GM15510 (cell line): Measurements from ENCODE around the gene SH3PXD2A.

Source experiments
- POLR2A ChIP-seq: IDR thresholded peaks from 3 replicates; pipeline ENCODE4 v1.6.1; 2011; ENCODE audit warnings: borderline replicate concordance; ENCODE audit not compliant: insufficient read length; ENCODE audit errors: extremely low read depth

SH3PXD2A gene

DNA sequence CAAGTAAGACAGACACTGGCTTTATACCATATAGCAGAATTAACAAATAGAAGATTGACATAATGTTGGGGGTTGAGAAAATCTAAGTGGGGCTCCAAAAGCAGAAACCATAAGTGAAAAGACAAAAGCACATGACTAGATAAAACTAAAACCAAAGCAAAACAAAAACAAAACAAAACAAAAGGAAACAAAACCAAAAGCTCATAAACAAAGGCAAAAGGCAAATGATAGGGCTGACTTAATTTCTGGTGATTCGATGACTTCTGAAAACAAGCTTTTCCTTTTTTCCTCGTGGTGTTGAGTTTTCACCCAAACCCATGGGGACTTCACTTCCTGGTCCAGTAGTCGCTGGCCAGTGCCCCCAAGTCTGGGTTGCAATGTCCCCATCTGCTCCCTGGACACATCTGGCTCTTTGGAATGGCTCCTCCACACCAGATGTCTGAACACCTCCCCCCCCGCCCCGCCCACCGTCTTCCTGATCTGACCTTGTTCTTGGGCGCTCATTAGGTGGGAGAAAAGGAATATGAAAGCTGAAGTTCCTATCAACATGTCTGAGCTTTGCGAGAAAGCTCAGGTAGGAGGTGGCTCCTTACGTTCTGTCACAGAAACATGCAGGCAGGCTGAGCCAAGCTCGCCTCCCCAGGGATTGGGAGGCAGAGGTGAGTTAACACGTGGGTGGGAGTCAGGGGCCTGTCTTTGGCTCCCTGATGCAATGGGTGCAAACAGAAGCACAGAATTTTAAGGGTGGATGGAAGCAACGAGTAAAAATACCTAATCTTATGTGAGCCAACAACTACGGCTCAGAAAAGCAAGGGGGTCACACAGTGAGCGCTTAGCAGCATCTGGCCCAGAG is 240.8 kb downstream of the SH3PXD2A start:
- no peak for TF ChIP-seq POLR2A

DNA sequence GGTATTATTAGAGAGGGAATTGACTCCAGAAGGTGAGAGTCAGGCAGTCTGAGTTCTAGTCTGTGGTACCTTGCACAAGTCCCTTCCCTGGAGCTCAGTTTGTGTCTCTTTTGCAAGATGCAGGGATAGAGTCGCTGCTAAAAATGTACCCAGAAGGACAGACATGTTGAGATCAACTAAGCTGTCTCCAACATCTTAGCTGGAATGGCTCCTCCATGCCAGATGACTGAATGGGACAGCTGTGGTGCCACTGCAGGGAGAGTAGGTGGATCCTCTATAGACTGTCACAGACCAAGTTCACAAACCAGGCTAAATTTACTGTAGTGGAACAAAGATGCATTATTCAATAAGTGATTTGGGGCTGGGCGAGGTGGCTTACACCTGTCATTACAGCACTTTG is 241.8 kb downstream of the SH3PXD2A start:
- no peak for TF ChIP-seq POLR2A

DNA sequence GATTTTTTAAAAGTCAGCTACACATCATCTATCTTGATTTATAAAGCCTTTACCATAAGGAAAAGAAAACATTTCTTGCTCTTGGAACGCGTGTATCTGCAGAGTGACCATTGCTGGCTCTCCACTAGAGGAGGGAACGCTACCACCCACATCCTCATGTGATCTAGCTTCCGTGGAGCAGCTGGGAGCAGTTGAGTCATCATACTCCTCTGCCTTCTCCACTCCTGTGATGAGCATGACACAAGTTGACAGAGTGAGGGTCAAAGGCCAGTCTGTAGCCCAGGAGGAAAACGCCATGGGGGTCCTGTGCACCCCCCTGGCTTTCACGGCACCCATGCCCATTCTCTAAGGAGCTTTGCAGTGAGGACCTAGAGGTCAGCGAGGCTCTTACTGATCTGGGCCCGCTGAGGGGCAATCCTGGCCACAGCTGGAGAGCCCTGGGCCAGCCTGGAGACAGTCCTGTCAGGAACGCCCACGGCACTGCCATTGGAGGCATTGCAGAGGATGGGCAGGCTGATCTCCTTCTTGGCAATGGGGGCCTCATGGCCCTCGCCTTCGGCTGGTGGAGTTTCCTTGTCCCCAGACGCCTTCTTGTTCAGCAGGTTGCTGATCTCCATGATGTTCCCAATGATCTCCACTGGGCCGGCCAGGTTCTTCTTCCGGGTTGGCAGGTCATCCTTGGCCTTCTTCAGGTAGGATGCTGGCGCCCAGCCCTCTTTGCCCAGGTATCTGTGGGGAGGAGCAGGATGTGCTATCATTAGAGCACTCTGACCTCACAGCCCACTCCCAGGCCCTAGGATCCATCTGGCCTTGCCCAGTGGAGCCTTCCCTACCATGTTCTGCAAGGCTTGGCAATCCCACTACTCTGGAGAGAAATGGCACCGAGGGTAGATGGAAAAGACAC is 242.7 kb downstream of the SH3PXD2A start:
- no peak for TF ChIP-seq POLR2A

DNA sequence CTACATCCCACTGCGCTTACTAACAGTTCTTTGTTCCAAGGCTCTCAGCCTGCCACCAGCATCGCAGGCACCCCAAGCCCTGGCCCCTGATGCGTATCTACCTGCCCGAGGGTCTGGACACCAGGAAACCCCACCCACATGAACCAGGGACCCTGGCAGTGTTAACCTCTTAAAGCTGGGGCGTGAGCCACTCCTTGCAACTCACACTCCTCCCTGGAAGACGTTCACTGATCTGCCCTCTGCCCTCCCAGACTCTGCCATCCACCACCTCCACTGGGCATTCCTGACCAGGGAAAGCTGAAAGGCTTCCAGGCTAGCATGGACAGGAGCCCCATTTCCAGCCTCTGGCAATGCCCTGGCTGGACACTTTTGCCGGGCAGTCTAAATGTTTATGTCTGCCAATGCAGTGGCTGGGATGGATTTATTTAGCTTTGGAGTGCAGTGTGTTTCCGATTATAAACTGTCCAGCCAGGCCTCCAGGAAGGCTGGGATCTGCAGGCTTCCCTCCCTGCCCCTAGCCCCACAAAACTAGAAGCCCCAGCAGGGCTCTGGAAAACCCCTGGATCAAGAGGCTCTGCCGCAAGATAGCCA is 244.4 kb downstream of the SH3PXD2A start:
- no peak for TF ChIP-seq POLR2A

DNA sequence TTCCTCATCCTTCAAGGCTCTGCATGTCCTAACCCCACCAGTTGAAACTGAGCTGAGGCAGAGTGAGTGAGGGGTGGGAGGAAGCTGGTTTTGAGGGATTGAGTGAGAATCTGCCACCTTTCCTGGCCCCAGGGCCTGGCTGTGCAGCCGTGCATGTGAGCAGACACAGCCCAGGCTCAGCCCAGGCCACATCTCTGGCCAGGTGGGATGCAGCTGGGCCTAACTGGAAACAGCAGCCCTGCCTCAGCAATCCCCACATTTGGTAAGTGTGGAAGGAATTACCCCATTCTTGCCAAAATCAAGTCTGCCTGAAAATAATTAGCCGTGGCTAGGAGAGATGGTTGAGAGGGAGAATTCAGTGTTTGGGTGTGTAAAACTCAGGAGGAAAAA is 245.3 kb downstream of the SH3PXD2A start:
- TF ChIP-seq POLR2A: no peak

DNA sequence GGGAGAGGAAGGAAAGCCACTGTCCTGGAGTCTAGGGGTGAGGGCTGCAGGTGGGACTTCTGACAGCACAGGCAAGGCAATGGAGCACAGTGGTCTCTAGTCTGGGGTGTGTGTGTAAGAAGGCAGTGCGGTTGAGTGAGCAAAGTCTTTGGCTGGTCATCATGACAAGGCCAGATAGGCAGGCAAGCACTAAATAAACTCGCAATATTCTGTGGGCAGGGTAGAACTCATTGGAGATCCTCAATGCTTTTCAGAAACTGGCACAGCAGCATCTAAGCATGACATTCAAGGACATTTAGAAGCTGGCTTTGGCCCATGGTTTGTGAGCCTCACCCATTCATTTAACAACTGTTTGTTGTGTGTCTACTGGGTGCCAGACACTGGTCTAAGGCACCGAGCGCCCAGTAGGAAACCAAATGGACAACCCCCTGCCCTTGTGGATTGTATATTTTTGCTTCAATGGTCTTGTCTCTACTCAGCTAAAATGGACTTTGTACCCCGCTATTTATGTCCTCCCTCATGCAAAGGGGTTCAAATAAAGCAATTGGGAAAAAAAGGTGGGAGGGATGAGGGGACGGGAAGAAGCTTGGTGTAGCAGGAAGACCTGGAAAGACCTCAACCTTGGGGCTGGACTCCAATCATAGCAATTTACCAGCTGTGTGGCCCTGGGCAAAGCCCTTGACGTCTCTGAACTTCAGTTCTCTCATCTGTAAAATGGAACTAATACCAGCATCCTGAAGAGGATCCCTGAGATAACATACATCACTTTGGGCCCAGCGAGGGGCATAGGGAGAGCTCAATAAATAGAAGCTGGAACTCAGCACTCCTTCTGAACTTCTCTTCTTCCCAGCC is 245.9 kb downstream of the SH3PXD2A start:
- no peak for TF ChIP-seq POLR2A

DNA sequence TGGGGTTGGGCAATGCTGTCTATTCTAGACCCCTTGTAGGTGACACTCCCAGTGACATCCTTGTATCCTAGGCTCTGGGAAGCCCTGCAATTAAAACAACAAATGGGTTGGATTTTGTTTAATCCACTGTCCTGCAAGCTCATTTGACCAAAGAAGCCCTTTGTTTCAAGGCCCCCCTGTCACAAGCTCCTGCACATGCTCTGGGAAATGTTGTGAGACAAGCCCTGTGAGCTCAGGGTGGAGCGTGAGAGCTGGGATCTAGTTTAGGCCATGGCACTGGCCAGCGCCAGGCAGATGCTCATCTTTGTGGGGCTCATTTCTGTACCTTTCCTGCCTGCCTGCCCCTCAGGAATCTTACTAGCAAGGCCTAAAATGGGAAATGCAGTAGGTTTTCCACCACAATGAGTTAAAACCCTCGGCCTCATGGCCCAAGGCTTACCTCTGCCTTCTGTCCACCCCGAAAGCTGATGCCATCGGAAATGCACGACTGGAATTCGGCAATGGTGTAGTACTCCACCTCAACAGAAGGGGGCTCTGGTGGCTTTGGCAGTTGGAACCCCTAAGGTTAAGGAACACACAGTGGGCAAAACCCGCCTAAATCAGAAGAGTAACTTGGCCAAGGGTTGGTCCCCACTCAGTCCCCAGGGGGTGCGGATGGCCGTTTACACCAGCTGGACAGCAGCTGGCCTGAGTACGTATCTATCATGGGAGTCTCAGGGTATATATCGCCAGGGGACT is 249.8 kb downstream of the SH3PXD2A start:
- no peak for TF ChIP-seq POLR2A

DNA sequence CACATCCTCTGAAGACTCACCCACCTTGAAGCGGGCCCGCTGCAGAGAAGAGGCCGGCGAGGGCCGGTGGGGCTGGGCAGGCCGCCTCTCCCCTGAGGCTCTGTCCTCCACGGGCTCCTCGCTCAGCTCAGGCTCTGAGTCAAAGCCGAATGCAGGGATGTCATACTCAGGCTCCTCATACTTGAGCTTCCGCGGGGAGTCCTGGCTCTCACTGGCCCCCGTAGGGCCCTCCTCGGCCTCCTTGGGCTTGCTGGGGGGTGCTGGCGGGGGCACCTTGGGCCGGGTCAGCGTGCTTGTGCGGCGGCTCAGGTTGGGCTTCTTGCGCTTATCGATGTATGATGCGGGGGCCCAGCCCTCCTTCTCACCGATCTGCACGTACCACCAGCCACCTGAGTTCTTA is 252.0 kb downstream of the SH3PXD2A start:
- TF ChIP-seq POLR2A: no peak

DNA sequence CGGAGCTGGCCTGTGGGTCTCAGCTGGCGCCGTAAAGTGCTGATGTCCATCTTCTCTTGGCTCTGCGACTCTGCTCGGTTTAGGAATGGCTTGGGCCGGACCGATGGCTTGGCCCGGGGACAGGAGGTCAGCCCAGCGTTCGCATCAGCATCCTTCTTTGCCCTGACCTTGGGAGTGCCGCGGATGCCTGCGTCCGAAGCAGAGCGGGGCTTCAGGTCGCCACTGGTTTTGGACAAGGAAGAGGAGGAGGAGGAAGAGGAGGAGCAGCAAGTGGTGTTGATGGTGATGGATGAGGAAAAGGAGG is 252.6 kb downstream of the SH3PXD2A start:
- no peak for TF ChIP-seq POLR2A

DNA sequence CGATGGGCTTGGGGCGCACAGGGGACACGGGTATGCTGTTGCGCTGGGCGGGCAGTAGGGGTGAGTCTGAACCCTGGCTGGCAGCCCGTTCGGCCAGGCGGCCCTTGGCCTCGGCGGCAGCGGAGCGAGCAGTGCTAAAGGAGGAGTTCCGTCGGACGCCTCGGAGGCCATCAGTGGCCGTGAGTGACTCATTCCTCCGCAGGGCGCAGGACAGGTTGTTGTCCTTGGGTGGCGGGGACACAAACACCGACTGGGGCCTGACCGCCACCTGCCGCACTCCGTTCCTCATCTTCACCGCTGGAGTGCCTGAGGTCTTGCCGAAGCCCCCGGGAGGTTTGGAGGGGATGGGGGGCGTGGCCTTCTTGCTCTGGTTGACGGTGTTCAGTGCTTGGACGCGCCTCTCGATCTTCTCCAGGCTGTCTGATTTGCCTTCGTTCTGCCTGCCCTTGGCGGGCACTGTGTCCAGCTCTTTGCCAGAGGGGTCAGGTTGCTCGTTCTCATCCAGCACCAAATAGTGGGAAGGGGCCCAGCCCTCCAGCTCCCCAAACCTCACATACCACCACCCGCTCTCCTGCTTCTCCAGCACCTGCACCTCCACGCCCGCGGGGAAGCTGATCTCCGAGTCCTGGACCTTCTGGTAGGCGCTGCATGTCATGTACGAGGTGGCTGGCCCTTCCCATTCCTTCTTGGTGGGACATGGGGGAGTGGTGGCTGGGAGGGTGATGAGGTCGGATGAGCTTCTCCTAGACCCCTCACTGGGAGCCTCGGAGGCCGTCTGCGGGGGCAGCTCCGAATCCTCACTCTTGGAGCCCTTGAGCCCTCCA is 253.1 kb downstream of the SH3PXD2A start:
- TF ChIP-seq POLR2A: no peak

DNA sequence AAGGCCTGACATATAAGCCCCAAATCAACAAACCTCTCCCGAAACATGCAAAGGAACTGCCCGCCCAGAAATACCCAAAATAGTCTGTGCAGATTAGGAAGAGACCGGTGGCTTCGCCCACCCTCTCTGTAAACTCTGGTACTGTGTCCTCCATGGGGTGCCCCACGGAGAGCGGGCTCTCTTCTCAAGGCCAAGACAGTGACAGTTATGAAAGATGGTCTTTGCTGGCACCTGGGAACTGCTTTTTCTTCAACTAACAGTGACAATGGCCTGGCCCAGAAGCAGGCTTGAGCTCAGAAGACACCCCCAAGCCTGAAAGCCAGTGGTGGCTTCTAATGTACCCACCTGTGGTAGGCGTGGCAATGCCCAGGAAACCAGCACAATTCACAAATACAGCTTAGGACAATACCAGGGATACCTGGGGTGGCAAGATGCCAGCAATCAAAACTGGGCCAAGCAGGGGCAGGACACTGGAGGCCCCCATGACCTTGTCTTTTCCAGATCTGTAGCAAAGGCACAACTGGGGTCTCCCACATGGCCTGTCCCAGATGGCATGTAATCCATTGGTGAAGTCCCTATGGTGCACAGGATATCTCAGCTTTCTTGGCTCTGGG is 254.3 kb downstream of the SH3PXD2A start:
- TF ChIP-seq POLR2A: no peak

DNA sequence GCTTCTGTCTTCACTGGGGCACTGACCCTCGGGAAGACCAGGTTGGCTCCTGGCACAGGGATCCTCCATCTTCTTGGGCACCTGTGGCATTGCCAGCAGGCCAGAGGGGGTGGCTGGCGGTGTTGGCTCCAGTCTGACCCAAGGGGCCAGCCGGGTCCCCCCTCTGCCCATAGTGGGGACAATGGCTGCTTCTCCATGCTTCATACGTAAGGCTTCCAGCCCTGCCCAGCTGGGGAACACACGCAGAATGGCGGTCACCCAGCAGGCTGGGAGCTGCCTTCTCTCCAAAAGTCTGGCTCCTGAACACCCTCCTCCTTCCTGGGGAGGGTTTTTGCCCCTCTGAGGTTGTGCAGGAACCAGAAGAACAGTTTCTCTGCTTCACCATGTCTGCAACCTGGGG is 255.1 kb downstream of the SH3PXD2A start:
- TF ChIP-seq POLR2A: no peak

DNA sequence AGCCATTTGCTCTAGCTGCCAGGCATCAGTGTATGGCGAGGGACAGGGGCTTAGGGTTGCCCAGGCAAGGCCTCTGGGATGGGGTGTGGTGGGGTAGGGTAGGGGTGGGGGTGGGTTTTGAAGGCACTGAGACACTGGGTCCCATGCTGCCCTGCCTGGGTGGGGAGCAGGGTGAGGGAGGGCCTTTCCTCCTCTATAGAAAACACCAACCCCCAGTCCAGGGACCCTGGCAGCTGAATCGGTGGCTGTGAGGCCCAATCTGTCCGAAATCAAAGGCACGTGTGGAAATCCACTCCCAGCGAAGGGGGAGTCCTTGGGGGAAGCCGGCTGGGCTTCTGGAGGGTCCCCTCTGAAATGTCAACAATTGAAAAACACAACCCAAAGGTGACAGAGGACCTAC is 255.5 kb downstream of the SH3PXD2A start:
- TF ChIP-seq POLR2A: no peak
